CD4-positive, alpha-beta memory T cell (primary cell): ENCODE results near the gene COL27A1. TPM values are rescaled to one million over a fixed set of nuclear protein-coding genes. Genes with fewer than 3 reads are reported as not detected.
"Not testable (repeated sequence)": the region's sequence is repeated elsewhere in the genome, so short reads cannot be mapped to it uniquely, and the experiment has no call there.

ENCODE experiments used
- CTCF ChIA-PET: fragments of 350-600 bp; sonication (Branson Sonifier 250); formaldehyde crosslinking; loops from one replicate; lab custom pipeline; 2021; ENCODE audit warnings: inconsistent platforms; ENCODE audit not compliant: partially characterized antibody; lab: Charles Lee
- POLR2A ChIA-PET: fragments of 350-600 bp; sonication (Branson Sonifier 250); formaldehyde crosslinking; loops from one replicate; lab custom pipeline; 2021; ENCODE audit not compliant: partially characterized antibody; lab: Charles Lee
- DNase-seq, 5 donors: peaks; one replicate each; pipeline versions ENCODE4 v3.0.0 to v3.0.0-alpha.2; 2020 to 2022; ENCODE audit warnings: mixed read lengths in 1 of 5
- H3K27ac ChIP-seq: one replicate; pipeline ENCODE4 v1.7.0; 2013; ENCODE audit warnings: low read depth, low read length
- H3K27me3 ChIP-seq: 2 replicates; pipeline ENCODE4 v1.7.0; 2013; ENCODE audit warnings: mild to moderate bottlenecking, low read length, moderate library complexity; ENCODE audit not compliant: insufficient read depth
- H3K36me3 ChIP-seq: 2 replicates; pipeline ENCODE4 v1.7.0; 2013; ENCODE audit warnings: mild to moderate bottlenecking, low read length, moderate library complexity; ENCODE audit not compliant: insufficient read depth
- H3K4me1 ChIP-seq: 2 replicates; pipeline ENCODE4 v1.7.0; 2013; ENCODE audit warnings: mild to moderate bottlenecking, low read length, moderate library complexity; ENCODE audit not compliant: insufficient read depth
- H3K4me3 ChIP-seq, 2 donors: one replicate each; pipeline ENCODE4 v1.7.0; 2013; ENCODE audit warnings: low read length in 2 of 2, mild to moderate bottlenecking in 1 of 2
- H3K9me3 ChIP-seq, 2 donors: one replicate each; pipeline ENCODE4 v1.7.0; 2013; ENCODE audit warnings: low read length in 2 of 2, control low read depth in 1 of 2; ENCODE audit not compliant: control insufficient read depth in 1 of 2
- H3K27ac Mint-ChIP-seq, 7 donors: one replicate each; pipeline ENCODE4 v1.8.0; 2020 to 2021; ENCODE audit warnings: mixed read lengths in 7 of 7, mild to moderate bottlenecking in 6 of 7, inconsistent platforms in 3 of 7, moderate library complexity in 3 of 7
- H3K27me3 Mint-ChIP-seq, 2 donors: one replicate each; pipeline ENCODE4 v1.8.0; 2020 to 2021; ENCODE audit warnings: mixed read lengths in 2 of 2
- H3K36me3 Mint-ChIP-seq, 2 donors: one replicate each; pipeline ENCODE4 v1.8.0; 2020 to 2021; ENCODE audit warnings: mixed read lengths in 2 of 2, inconsistent platforms in 1 of 2, mild to moderate bottlenecking in 1 of 2
- H3K4me1 Mint-ChIP-seq, 4 donors: one replicate each; pipeline ENCODE4 v1.8.0; 2020 to 2021; ENCODE audit warnings: mixed read lengths in 4 of 4, mild to moderate bottlenecking in 1 of 4
- H3K4me3 Mint-ChIP-seq, 8 donors: one replicate each; pipeline ENCODE4 v1.8.0; 2020 to 2021; ENCODE audit warnings: mixed read lengths in 8 of 8, mild to moderate bottlenecking in 7 of 8, moderate library complexity in 6 of 8, inconsistent platforms in 3 of 8
- H3K9me3 Mint-ChIP-seq, 8 donors: one replicate each; pipeline ENCODE4 v1.8.0; 2020 to 2021; ENCODE audit warnings: mixed read lengths in 8 of 8, mild to moderate bottlenecking in 5 of 8, inconsistent platforms in 3 of 8, moderate library complexity in 1 of 8
- intact Hi-C: fragments of 100-400 bp; cut with micrococcal nuclease; formaldehyde crosslinking; loops from one replicate; pipeline ENCODE4 v1.15.1; 2023
- polyA plus RNA-seq, 2 donors: library from polyadenylated mRNA; unstranded; fragments of 300-500 nt; fragmentation: Illumina TruSeq; gene quantifications; one replicate each; pipeline ENCODE4 v1.2.3, GENCODE V29; 2021
- total RNA-seq, 2 experiments: library from RNA; stranded (reverse); gene quantifications; one replicate each; pipeline ENCODE4 v1.2.3, GENCODE V29; 2021

Gene COL27A1
- total and polyA plus RNA-seq, 4 experiments from 2014 or later: 1.3 TPM; not detected in 2

- H3K27me3 Mint-ChIP-seq: peaks cover 11 to 13% of the 10 kb centered on the region in 2 donors
- Histone ChIP-seq H3K27me3 (no peaks in the 10 kb centered on the region), H3K27ac (no peak overlapping the region), H3K36me3 (no peaks in the 10 kb centered on the region), H3K4me3 (no peak overlapping the region), H3K9me3 (peaks cover 0 to 4% of the 10 kb centered on the region in 2 donors), H3K4me1 (no peaks in the 10 kb centered on the region)
- ChIA-PET CTCF (no interaction called here), POLR2A (no interaction called here)
- peaks cover 0 to 19% (median 12%) of the 10 kb centered on the region in 8 donors for H3K9me3 Mint-ChIP-seq
- H3K36me3 Mint-ChIP-seq: no peaks in the 10 kb centered on the region
- intact Hi-C loops: no loop called here
- no peak overlapping the region for H3K4me3 Mint-ChIP-seq
- H3K4me1 Mint-ChIP-seq: peaks cover 0 to 1% (median 0%) of the 10 kb centered on the region in 4 donors
- no peak overlapping the region for H3K27ac Mint-ChIP-seq
- no peak for DNase-seq
Observed at GRCh38 chr9:114124138-114124537, 31.2 kb upstream of the COL27A1 start.

GRCh38 chr9:114124666-114125475 is 30.5 kb upstream of the COL27A1 start:
- no peak for DNase-seq
- Histone ChIP-seq H3K4me1 (no peaks in the 10 kb centered on the region), H3K4me3 (no peak overlapping the region), H3K9me3 (peaks cover 0 to 4% of the 10 kb centered on the region in 2 donors), H3K36me3 (no peaks in the 10 kb centered on the region), H3K27me3 (no peaks in the 10 kb centered on the region), H3K27ac (no peak overlapping the region)
- Mint-ChIP-seq H3K4me1 (peaks cover 0 to 1% (median 0%) of the 10 kb centered on the region in 4 donors), H3K27me3 (peaks cover 14 to 16% of the 10 kb centered on the region in 2 donors), H3K4me3 (no peak overlapping the region), H3K9me3 (peaks cover 0 to 19% (median 12%) of the 10 kb centered on the region in 8 donors), H3K27ac (no peak overlapping the region), H3K36me3 (no peaks in the 10 kb centered on the region)
- ChIA-PET CTCF (no interaction called here), POLR2A (no interaction called here)
- intact Hi-C loops: no loop called here

- intact Hi-C loops: no loop called here
- Histone ChIP-seq H3K27ac (no peak overlapping the region), H3K36me3 (no peaks in the 10 kb centered on the region), H3K4me1 (no peaks in the 10 kb centered on the region), H3K9me3 (peaks cover 0 to 4% of the 10 kb centered on the region in 2 donors), H3K4me3 (no peak overlapping the region), H3K27me3 (no peaks in the 10 kb centered on the region)
- ChIA-PET CTCF (no interaction called here), POLR2A (no interaction called here)
- peaks cover 0 to 19% (median 12%) of the 10 kb centered on the region in 8 donors for H3K9me3 Mint-ChIP-seq
- no peak overlapping the region for H3K4me3 Mint-ChIP-seq
- no peak for DNase-seq
- no peaks in the 10 kb centered on the region for H3K36me3 Mint-ChIP-seq
- H3K27ac Mint-ChIP-seq: no peak overlapping the region
- peaks cover 15 to 16% of the 10 kb centered on the region in 2 donors for H3K27me3 Mint-ChIP-seq
- H3K4me1 Mint-ChIP-seq: peaks cover 0 to 1% (median 0%) of the 10 kb centered on the region in 4 donors
Observed at GRCh38 chr9:114125476-114126013, 29.8 kb upstream of the COL27A1 start.

GRCh38 chr9:114126247-114127060 is 28.9 kb upstream of the COL27A1 start:
- H3K36me3 ChIP-seq: no peaks in the 10 kb centered on the region
- Mint-ChIP-seq H3K9me3 (peaks cover 0 to 19% (median 12%) of the 10 kb centered on the region in 8 donors), H3K27me3 (peaks cover 14 to 16% of the 10 kb centered on the region in 2 donors), H3K4me3 (no peak overlapping the region), H3K4me1 (no peaks in the 10 kb centered on the region), H3K27ac (no peak overlapping the region), H3K36me3 (no peaks in the 10 kb centered on the region)
- H3K4me3 ChIP-seq: no peak overlapping the region
- ChIA-PET CTCF (no interaction called here), POLR2A (no interaction called here)
- H3K4me1 ChIP-seq: no peaks in the 10 kb centered on the region
- H3K9me3 ChIP-seq: peaks cover 0 to 4% of the 10 kb centered on the region in 2 donors
- H3K27me3 ChIP-seq: no peaks in the 10 kb centered on the region
- DNase-seq: no peak
- H3K27ac ChIP-seq: no peak overlapping the region
- intact Hi-C loops: no loop called here

GRCh38 chr9:114128759-114129158 is 26.6 kb upstream of the COL27A1 start:
- not testable (repeated sequence) for DNase-seq, H3K36me3 Mint-ChIP-seq
- CTCF ChIA-PET: interaction anchor here (1.3 kb wide), 1 partner anchor 21 kb away, joined by 5 read pairs; no protein-coding TSS in a partner anchor

GRCh38 chr9:114130141-114130540 is 25.2 kb upstream of the COL27A1 start:
- CTCF ChIA-PET: no interaction called here
- intact Hi-C loops: no loop called here
- Mint-ChIP-seq H3K36me3 (no peaks in the 10 kb centered on the region), H3K27ac (no peak overlapping the region), H3K27me3 (peaks cover 14 to 16% of the 10 kb centered on the region in 2 donors), H3K4me1 (no peaks in the 10 kb centered on the region), H3K4me3 (no peak overlapping the region), H3K9me3 (peaks cover 0 to 16% (median 12%) of the 10 kb centered on the region in 8 donors)
- POLR2A ChIA-PET: no interaction called here
- H3K4me1 ChIP-seq: no peaks in the 10 kb centered on the region
- H3K36me3 ChIP-seq: no peaks in the 10 kb centered on the region
- H3K9me3 ChIP-seq: peaks cover 0 to 4% of the 10 kb centered on the region in 2 donors
- H3K27me3 ChIP-seq: no peaks in the 10 kb centered on the region
- no peak overlapping the region for H3K27ac ChIP-seq
- DNase-seq: no peak
- H3K4me3 ChIP-seq: no peak overlapping the region

More at GRCh38 chr9:114128759-114129158, 26.6 kb upstream of the COL27A1 start:
- H3K4me1 ChIP-seq, H3K4me3 ChIP-seq, H3K27ac Mint-ChIP-seq, H3K4me3 Mint-ChIP-seq, H3K36me3 ChIP-seq, H3K4me1 Mint-ChIP-seq, H3K27me3 ChIP-seq, intact Hi-C loops, POLR2A ChIA-PET, H3K9me3 ChIP-seq, H3K27ac ChIP-seq: not testable (repeated sequence)
- peaks cover 14 to 16% of the 10 kb centered on the region in 2 donors for H3K27me3 Mint-ChIP-seq
- peaks cover 0 to 19% (median 12%) of the 10 kb centered on the region in 8 donors for H3K9me3 Mint-ChIP-seq
